B cell (primary cell): ENCODE data around the gene LRP5. TPM values are rescaled to one million over a fixed set of nuclear protein-coding genes. Genes with fewer than 3 reads are reported as not detected.

Experiments
- ATAC-seq: fragments of 200-7000 bp; cut with Tn5 transposase; one replicate; pipeline ENCODE4 v1.10.0; 2021; ENCODE audit warnings: low read depth, mild to moderate bottlenecking, moderate number of reproducible peaks, moderate library complexity
- CTCF ChIA-PET: fragments of 350-600 bp; sonication (Branson Sonifier 250); formaldehyde crosslinking; loops from one replicate; lab custom pipeline; 2021; ENCODE audit warnings: antibody characterized with exemption, inconsistent platforms; lab: Charles Lee
- POLR2A ChIA-PET: fragments of 350-600 bp; sonication (Branson Sonifier 250); formaldehyde crosslinking; loops from one replicate; lab custom pipeline; 2021; ENCODE audit warnings: antibody characterized with exemption; lab: Charles Lee
- DNase-seq: peaks from one replicate; pipeline ENCODE4 v3.0.0; 2013
- H2AFZ ChIP-seq: 2 replicates; pipeline ENCODE4 v1.6.1; 2012; ENCODE audit warnings: mild to moderate bottlenecking, low read depth, low read length; ENCODE audit not compliant: insufficient read depth, poor library complexity, severe bottlenecking
- H3K27ac ChIP-seq, 2 donors: 1 replicate in 1 of 2; 2 replicates in 1 of 2; pipeline ENCODE4 v1.5.1; 2012 to 2013; ENCODE audit warnings: low read length in 2 of 2, mild to moderate bottlenecking in 2 of 2, moderate library complexity in 1 of 2
- H3K27me3 ChIP-seq, 4 experiments: fragments of 200-600 bp in 1 of 4; sonication (generic) in 1 of 4; replicated peaks in 1 of 4; 1 replicate in 2 of 4; 2 replicates in 2 of 4; pipeline versions ENCODE4 v1.6.1 to v1.7.0; 2013 to 2016; ENCODE audit warnings: low read length in 3 of 4, mild to moderate bottlenecking in 2 of 4, mixed read lengths in 1 of 4, moderate library complexity in 1 of 4; ENCODE audit not compliant: insufficient read depth in 4 of 4, control insufficient read depth in 3 of 4; ENCODE audit errors: control extremely low read depth in 1 of 4
- H3K36me3 ChIP-seq, 2 experiments: replicated peaks in 1 of 2; 1 replicate in 1 of 2; 2 replicates in 1 of 2; pipeline versions ENCODE4 v1.6.1 to v1.7.1; 2013; ENCODE audit warnings: low read length in 1 of 2; ENCODE audit not compliant: insufficient read depth in 2 of 2, control insufficient read depth in 1 of 2; ENCODE audit errors: control extremely low read depth in 1 of 2, extremely low read depth in 1 of 2
- H3K4me1 ChIP-seq, 2 donors: fragments of 200-600 bp in 1 of 2; sonication (generic) in 1 of 2; 1 replicate in 1 of 2; 2 replicates in 1 of 2; pipeline versions ENCODE4 v1.5.1 to v1.6.1; 2013 to 2017; ENCODE audit warnings: low read length in 2 of 2; ENCODE audit not compliant: control insufficient read depth in 2 of 2, insufficient read depth in 2 of 2
- H3K4me2 ChIP-seq: replicated peaks from 2 replicates; pipeline ENCODE3; 2012; ENCODE audit warnings: mild to moderate bottlenecking, low read depth, low read length; ENCODE audit not compliant: poor library complexity, severe bottlenecking
- H3K4me3 ChIP-seq, 5 experiments: fragments of 200-600 bp in 1 of 5; sonication (generic) in 1 of 5; 1 replicate in 3 of 5; 2 replicates in 2 of 5; pipeline versions ENCODE4 v1.5.1 to v1.7.0; 2011 to 2016; ENCODE audit warnings: low read length in 4 of 5, mild to moderate bottlenecking in 4 of 5, low read depth in 2 of 5, control low read depth in 1 of 5, moderate library complexity in 1 of 5; ENCODE audit not compliant: insufficient read depth in 1 of 5; ENCODE audit errors: control extremely low read depth in 1 of 5, extremely low read depth in 1 of 5
- H3K79me2 ChIP-seq: fragments of 200-600 bp; sonication (generic); one replicate; pipeline ENCODE4 v1.6.0; 2016; ENCODE audit warnings: low read length; ENCODE audit not compliant: control insufficient read depth, insufficient read depth
- H3K9ac ChIP-seq: fragments of 200-600 bp; sonication (generic); 2 replicates; pipeline ENCODE4 v1.6.1; 2017; ENCODE audit warnings: mild to moderate bottlenecking, low read length, moderate library complexity
- H3K9me3 ChIP-seq, 3 donors: one replicate each; pipeline versions ENCODE4 v1.6.1 to v1.7.1; 2013; ENCODE audit warnings: low read length in 2 of 3; ENCODE audit not compliant: control insufficient read depth in 2 of 3, insufficient read depth in 1 of 3; ENCODE audit errors: control extremely low read depth in 1 of 3
- H4K20me1 ChIP-seq: 2 replicates; pipeline ENCODE4 v1.6.0; 2012; ENCODE audit warnings: mild to moderate bottlenecking, low read length; ENCODE audit not compliant: insufficient read depth, control insufficient read depth, poor library complexity, severe bottlenecking
- H3K27ac Mint-ChIP-seq: one replicate; pipeline ENCODE4 v1.8.0; 2021; ENCODE audit warnings: mixed read lengths
- H3K27me3 Mint-ChIP-seq: one replicate; pipeline ENCODE4 v1.8.0; 2021; ENCODE audit warnings: mixed read lengths
- H3K4me1 Mint-ChIP-seq: one replicate; pipeline ENCODE4 v1.8.0; 2021; ENCODE audit warnings: mixed read lengths
- H3K4me3 Mint-ChIP-seq: one replicate; pipeline ENCODE4 v1.8.0; 2021; ENCODE audit warnings: mixed read lengths
- H3K9me3 Mint-ChIP-seq: one replicate; pipeline ENCODE4 v1.8.0; 2022; ENCODE audit warnings: mixed read lengths; ENCODE audit not compliant: insufficient read depth
- CTCF ChIP-seq: fragments of 200-600 bp; IDR thresholded peaks from one replicate; pipeline ENCODE4 v1.8.0; 2022; ENCODE audit warnings: antibody characterized with exemption, mild to moderate bottlenecking
- EZH2 ChIP-seq: IDR thresholded peaks from 2 replicates; pipeline ENCODE4 v1.6.1; 2012; ENCODE audit warnings: borderline replicate concordance, low read depth, mild to moderate bottlenecking, moderate library complexity, low read length; ENCODE audit not compliant: insufficient read depth, poor library complexity, severe bottlenecking
- WGBS: methylation state at CpG from one replicate; pipeline ENCODE4 v1.1.5; 2013; ENCODE audit warnings: missing lambda C conversion rate; ENCODE audit not compliant: insufficient coverage; 5-methylcytosine and 5-hydroxymethylcytosine counted together
- intact Hi-C: fragments of 100-400 bp; cut with micrococcal nuclease; formaldehyde crosslinking; loops from one replicate; pipeline ENCODE4 v1.10.0; 2022
- polyA plus RNA-seq: library from polyadenylated mRNA; depleted of rRNA; stranded (reverse); fragments of >200 nt; gene quantifications from 2 replicates; pipeline ENCODE4 v1.2.3, GENCODE V29; 2012
- total RNA-seq, 2 donors: library from RNA; stranded (reverse); fragments of 120-200 nt in 1 of 2; gene quantifications; 1 replicate in 1 of 2; 2 replicates in 1 of 2; pipeline versions ENCODE4 v1.2.3 to v1.2.4, GENCODE V29; 2013 to 2022

Gene LRP5
- total and polyA plus RNA-seq, 2 donors (not counting 1 experiment from before 2014, with no cell fraction given) = 2.4 to 13.9 TPM

GRCh38 chr11:68495220-68495729, 182.9 kb downstream of the LRP5 start:
- ChIA-PET POLR2A (no interaction called here), CTCF (no interaction called here)
- Mint-ChIP-seq H3K4me3 (peak overlapping the region; percentile 62), H3K27me3 (no peaks in the 10 kb centered on the region), H3K4me1 (peaks cover 75% of the 10 kb centered on the region), H3K27ac (peak overlapping the region; percentile 50), H3K9me3 (no peaks in the 10 kb centered on the region)
- peaks cover 96% of the 10 kb centered on the region for H3K79me2 ChIP-seq
- peaks cover 87% of the 10 kb centered on the region for H4K20me1 ChIP-seq
- no CpG with 5 or more reads among the region's 3 CpGs for WGBS
- H3K9ac ChIP-seq = peak overlapping the region; percentile 5
- no peaks in the 10 kb centered on the region for H3K9me3 ChIP-seq
- H3K27me3 ChIP-seq = no peaks in the 10 kb centered on the region
- DNase-seq (peak; percentile 24), ATAC-seq (no peak)
- intact Hi-C loops = no loop called here
- peak overlapping the region; percentile 19 for H3K4me2 ChIP-seq
- peak overlapping the region in 1 of 2 donors; percentile 61 for H3K27ac ChIP-seq
- H3K4me1 ChIP-seq = peaks cover 47 to 60% of the 10 kb centered on the region in 2 donors
- peaks cover 0 to 1% of the 10 kb centered on the region in 2 experiments for H3K36me3 ChIP-seq
- H3K4me3 ChIP-seq = no peak overlapping the region
- TF ChIP-seq CTCF (no peak), EZH2 (no peak)
- H2AFZ ChIP-seq = no peak overlapping the region

GRCh38 chr11:68495872-68496271, 183.5 kb downstream of the LRP5 start:
- H2AFZ ChIP-seq = no peak overlapping the region
- H3K9me3 ChIP-seq = no peaks in the 10 kb centered on the region
- H3K4me3 Mint-ChIP-seq = peak overlapping the region; percentile 62
- no peak for DNase-seq
- no peak for ATAC-seq
- H3K4me1 ChIP-seq = peaks cover 50 to 60% of the 10 kb centered on the region in 2 donors
- no peaks in the 10 kb centered on the region for H3K9me3 Mint-ChIP-seq
- peak overlapping the region; percentile 19 for H3K4me2 ChIP-seq
- intact Hi-C loops = no loop called here
- ChIA-PET POLR2A (no interaction called here), CTCF (no interaction called here)
- peaks cover 0 to 1% of the 10 kb centered on the region in 2 experiments for H3K36me3 ChIP-seq
- H3K27ac ChIP-seq = peak overlapping the region in 1 of 2 donors; percentile 61
- no peaks in the 10 kb centered on the region for H3K27me3 ChIP-seq
- no peak overlapping the region for H3K4me3 ChIP-seq
- peaks cover 74% of the 10 kb centered on the region for H3K4me1 Mint-ChIP-seq
- TF ChIP-seq CTCF = no peak
- no peak for TF ChIP-seq EZH2
- peaks cover 87% of the 10 kb centered on the region for H4K20me1 ChIP-seq
- WGBS = 60% methylated on average over 1 of the region's 3 CpGs
- H3K27me3 Mint-ChIP-seq = no peaks in the 10 kb centered on the region
- peak overlapping the region; percentile 5 for H3K9ac ChIP-seq
- peak overlapping the region; percentile 37 for H3K27ac Mint-ChIP-seq
- peaks cover 96% of the 10 kb centered on the region for H3K79me2 ChIP-seq
